ENCODE results near the gene A3GALT2. TPM values are rescaled to one million over a fixed set of nuclear protein-coding genes. Genes with fewer than 3 reads are reported as not detected.

The A3GALT2 gene
- total RNA-seq, 1 donor from 2014 or later: not detected

GRCh38 chr1:33275195-33275594, 45.7 kb downstream of the A3GALT2 start:
- intact Hi-C loops (cut with micrococcal nuclease): no loop called here

GRCh38 chr1:33274446-33274845, 46.5 kb downstream of the A3GALT2 start:
- intact Hi-C loops (cut with micrococcal nuclease): no loop called here

- intact Hi-C loops (cut with micrococcal nuclease): no loop called here
Measured at GRCh38 chr1:33273961-33274371, 46.9 kb downstream of the A3GALT2 start.

GRCh38 chr1:33273406-33273805, 47.5 kb downstream of the A3GALT2 start:
- intact Hi-C loops (cut with micrococcal nuclease): no loop called here

GRCh38 chr1:33272930-33273329, 48.0 kb downstream of the A3GALT2 start:
- intact Hi-C loops (cut with micrococcal nuclease): no loop called here

GRCh38 chr1:33272509-33272908, 48.4 kb downstream of the A3GALT2 start:
- intact Hi-C loops (cut with micrococcal nuclease): no loop called here

- intact Hi-C loops (cut with micrococcal nuclease): no loop called here
Measured at GRCh38 chr1:33271666-33272505, 49.0 kb downstream of the A3GALT2 start.

GRCh38 chr1:33270808-33271465, 50.0 kb downstream of the A3GALT2 start:
- intact Hi-C loops (cut with micrococcal nuclease): no loop called here

- intact Hi-C loops (cut with micrococcal nuclease): no loop called here
Measured at GRCh38 chr1:33270379-33270778, 50.5 kb downstream of the A3GALT2 start.

- intact Hi-C loops (cut with micrococcal nuclease): no loop called here
Measured at GRCh38 chr1:33269621-33270020, 51.3 kb downstream of the A3GALT2 start.

- intact Hi-C loops (cut with micrococcal nuclease): no loop called here
Measured at GRCh38 chr1:33268927-33269610, 51.8 kb downstream of the A3GALT2 start.

- intact Hi-C loops (cut with micrococcal nuclease): no loop called here
Measured at GRCh38 chr1:33268457-33268856, 52.4 kb downstream of the A3GALT2 start.

GRCh38 chr1:33267468-33268205, 53.3 kb downstream of the A3GALT2 start:
- intact Hi-C loops (cut with micrococcal nuclease): no loop called here

GRCh38 chr1:33266766-33267165, 54.1 kb downstream of the A3GALT2 start:
- intact Hi-C loops (cut with micrococcal nuclease): no loop called here

- intact Hi-C loops (cut with micrococcal nuclease): no loop called here
Measured at GRCh38 chr1:33265780-33266605, 54.9 kb downstream of the A3GALT2 start.

GRCh38 chr1:33263890-33264504, 56.9 kb downstream of the A3GALT2 start:
- intact Hi-C loops (cut with micrococcal nuclease): no loop called here

- intact Hi-C loops (cut with micrococcal nuclease): no loop called here
Measured at GRCh38 chr1:33261344-33261743, 59.6 kb downstream of the A3GALT2 start.

GRCh38 chr1:33260439-33260838, 60.5 kb downstream of the A3GALT2 start:
- intact Hi-C loops (cut with micrococcal nuclease): no loop called here

GRCh38 chr1:33259879-33260278, 61.0 kb downstream of the A3GALT2 start:
- intact Hi-C loops (cut with micrococcal nuclease): loop anchor here (5.0 kb wide), 1 partner anchor 212 kb away; the partner anchor contains the start of gene ZSCAN20

- intact Hi-C loops (cut with micrococcal nuclease): loop anchor here (5.0 kb wide), 1 partner anchor 213 kb away; the partner anchor contains the start of gene ZSCAN20
Measured at GRCh38 chr1:33258788-33259274, 62.1 kb downstream of the A3GALT2 start.

Measured in T-helper 1 cell treated with Interleukin-12 subunit alpha and Interleukin-12 subunit beta and Interleukin-4 antibody, amounts not matched to agents 30 ng/mL and 1 ng/mL, for 36 hours (primary cell).